Endothelial cell (in vitro differentiated cells): ENCODE results near the gene LYZL2. TPM values are rescaled to one million over a fixed set of nuclear protein-coding genes. Genes with fewer than 3 reads are reported as not detected.
"Not testable (repeated sequence)": the region's sequence is repeated elsewhere in the genome, so short reads cannot be mapped to it uniquely, and the experiment has no call there.

Experiments used
- DNase-seq: peaks from one replicate; pipeline ENCODE4 v3.0.0; 2021; ENCODE audit warnings: low spot score
- H3K27ac Mint-ChIP-seq: one replicate; pipeline ENCODE4 v1.8.0; 2021; ENCODE audit warnings: mixed read lengths, inconsistent platforms; ENCODE audit not compliant: unreplicated experiment
- H3K27me3 Mint-ChIP-seq: one replicate; pipeline ENCODE4 v1.8.0; 2021; ENCODE audit warnings: mild to moderate bottlenecking, moderate library complexity, mixed read lengths, inconsistent platforms; ENCODE audit not compliant: unreplicated experiment
- H3K36me3 Mint-ChIP-seq: one replicate; pipeline ENCODE4 v1.8.0; 2021; ENCODE audit warnings: mild to moderate bottlenecking, low read depth, mixed read lengths, inconsistent platforms; ENCODE audit not compliant: unreplicated experiment
- H3K4me1 Mint-ChIP-seq: one replicate; pipeline ENCODE4 v1.8.0; 2021; ENCODE audit warnings: mild to moderate bottlenecking, mixed read lengths, inconsistent platforms; ENCODE audit not compliant: unreplicated experiment
- H3K4me3 Mint-ChIP-seq: one replicate; pipeline ENCODE4 v1.8.0; 2021; ENCODE audit warnings: mild to moderate bottlenecking, mixed read lengths, inconsistent platforms; ENCODE audit not compliant: unreplicated experiment
- H3K9me3 Mint-ChIP-seq: one replicate; pipeline ENCODE4 v1.8.0; 2021; ENCODE audit warnings: mixed read lengths, inconsistent platforms; ENCODE audit not compliant: unreplicated experiment
- CTCF ChIP-seq: fragments of 200-600 bp; sonication (generic); IDR thresholded peaks from one replicate; pipeline ENCODE4 v1.5.0; 2021; ENCODE audit warnings: antibody characterized with exemption; ENCODE audit not compliant: unreplicated experiment
- total RNA-seq: library from RNA; stranded (reverse); fragmentation: NEBNext Ultra II Directional; extraction: Animal tissue kit (Norgen Biotek cat#: 25700); gene quantifications from one replicate; pipeline ENCODE4 v1.2.1, GENCODE V29; 2021; ENCODE audit not compliant: unreplicated experiment

Gene LYZL2
- total RNA-seq, 1 donor from 2014 or later: not detected

- H3K4me1 Mint-ChIP-seq: peaks cover 3% of the 10 kb centered on the region
- H3K27ac Mint-ChIP-seq: no peak overlapping the region
- DNase-seq: no peak
- no peak overlapping the region for H3K4me3 Mint-ChIP-seq
- H3K36me3 Mint-ChIP-seq: no peaks in the 10 kb centered on the region
- no peaks in the 10 kb centered on the region for H3K9me3 Mint-ChIP-seq
- peaks cover 8% of the 10 kb centered on the region for H3K27me3 Mint-ChIP-seq
- TF ChIP-seq CTCF: no peak
These were observed 26.0 kb downstream of the LYZL2 start for GRCh38 chr10:30603589-30603988.

- Mint-ChIP-seq H3K9me3 (no peaks in the 10 kb centered on the region), H3K4me1 (peaks cover 3% of the 10 kb centered on the region), H3K4me3 (no peak overlapping the region), H3K27ac (no peak overlapping the region), H3K36me3 (no peaks in the 10 kb centered on the region), H3K27me3 (peaks cover 8% of the 10 kb centered on the region)
- no peak for DNase-seq
- TF ChIP-seq CTCF: no peak
These were observed 26.8 kb downstream of the LYZL2 start for GRCh38 chr10:30602747-30603146.

- TF ChIP-seq CTCF: no peak
- no peaks in the 10 kb centered on the region for H3K9me3 Mint-ChIP-seq
- DNase-seq: no peak
- peaks cover 11% of the 10 kb centered on the region for H3K27me3 Mint-ChIP-seq
- no peak overlapping the region for H3K4me3 Mint-ChIP-seq
- H3K27ac Mint-ChIP-seq: no peak overlapping the region
- H3K36me3 Mint-ChIP-seq: no peaks in the 10 kb centered on the region
- peaks cover 4% of the 10 kb centered on the region for H3K4me1 Mint-ChIP-seq
These were observed 29.5 kb downstream of the LYZL2 start for GRCh38 chr10:30600005-30600404.

- Mint-ChIP-seq H3K36me3 (no peaks in the 10 kb centered on the region), H3K27ac (no peak overlapping the region), H3K27me3 (peaks cover 11% of the 10 kb centered on the region), H3K4me3 (no peak overlapping the region), H3K4me1 (peaks cover 15% of the 10 kb centered on the region), H3K9me3 (no peaks in the 10 kb centered on the region)
- no peak for DNase-seq
- no peak for TF ChIP-seq CTCF
These were observed 31.3 kb downstream of the LYZL2 start for GRCh38 chr10:30598105-30598776.

- DNase-seq, H3K36me3 Mint-ChIP-seq, H3K27ac Mint-ChIP-seq, H3K4me3 Mint-ChIP-seq, H3K9me3 Mint-ChIP-seq: not testable (repeated sequence)
- peaks cover 11% of the 10 kb centered on the region for H3K27me3 Mint-ChIP-seq
- H3K4me1 Mint-ChIP-seq: peaks cover 15% of the 10 kb centered on the region
These were observed 32.1 kb downstream of the LYZL2 start for GRCh38 chr10:30597433-30597824.

- not testable (repeated sequence) for H3K4me3 Mint-ChIP-seq, H3K9me3 Mint-ChIP-seq, H3K36me3 Mint-ChIP-seq, DNase-seq, H3K27ac Mint-ChIP-seq
- Mint-ChIP-seq H3K4me1 (peaks cover 15% of the 10 kb centered on the region), H3K27me3 (peaks cover 11% of the 10 kb centered on the region)
These were observed 32.8 kb downstream of the LYZL2 start for GRCh38 chr10:30596493-30597432.
